ENCODE measurements around the gene OR9G4. TPM values are rescaled to one million over a fixed set of nuclear protein-coding genes. Genes with fewer than 3 reads are reported as not detected.

Gene OR9G4
- total RNA-seq, 4 donors from 2014 or later: not detected

- TF ChIP-seq, protein P1, sequence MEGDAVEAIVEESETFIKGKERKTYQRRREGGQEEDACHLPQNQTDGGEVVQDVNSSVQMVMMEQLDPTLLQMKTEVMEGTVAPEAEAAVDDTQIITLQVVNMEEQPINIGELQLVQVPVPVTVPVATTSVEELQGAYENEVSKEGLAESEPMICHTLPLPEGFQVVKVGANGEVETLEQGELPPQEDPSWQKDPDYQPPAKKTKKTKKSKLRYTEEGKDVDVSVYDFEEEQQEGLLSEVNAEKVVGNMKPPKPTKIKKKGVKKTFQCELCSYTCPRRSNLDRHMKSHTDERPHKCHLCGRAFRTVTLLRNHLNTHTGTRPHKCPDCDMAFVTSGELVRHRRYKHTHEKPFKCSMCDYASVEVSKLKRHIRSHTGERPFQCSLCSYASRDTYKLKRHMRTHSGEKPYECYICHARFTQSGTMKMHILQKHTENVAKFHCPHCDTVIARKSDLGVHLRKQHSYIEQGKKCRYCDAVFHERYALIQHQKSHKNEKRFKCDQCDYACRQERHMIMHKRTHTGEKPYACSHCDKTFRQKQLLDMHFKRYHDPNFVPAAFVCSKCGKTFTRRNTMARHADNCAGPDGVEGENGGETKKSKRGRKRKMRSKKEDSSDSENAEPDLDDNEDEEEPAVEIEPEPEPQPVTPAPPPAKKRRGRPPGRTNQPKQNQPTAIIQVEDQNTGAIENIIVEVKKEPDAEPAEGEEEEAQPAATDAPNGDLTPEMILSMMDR (IDR thresholded peaks at IDR 0.05; ENCODE audit: low read depth): no peak
Measured at GRCh38 chr11:56700914-56701485, 47.5 kb downstream of the OR9G4 start.

DNA sequence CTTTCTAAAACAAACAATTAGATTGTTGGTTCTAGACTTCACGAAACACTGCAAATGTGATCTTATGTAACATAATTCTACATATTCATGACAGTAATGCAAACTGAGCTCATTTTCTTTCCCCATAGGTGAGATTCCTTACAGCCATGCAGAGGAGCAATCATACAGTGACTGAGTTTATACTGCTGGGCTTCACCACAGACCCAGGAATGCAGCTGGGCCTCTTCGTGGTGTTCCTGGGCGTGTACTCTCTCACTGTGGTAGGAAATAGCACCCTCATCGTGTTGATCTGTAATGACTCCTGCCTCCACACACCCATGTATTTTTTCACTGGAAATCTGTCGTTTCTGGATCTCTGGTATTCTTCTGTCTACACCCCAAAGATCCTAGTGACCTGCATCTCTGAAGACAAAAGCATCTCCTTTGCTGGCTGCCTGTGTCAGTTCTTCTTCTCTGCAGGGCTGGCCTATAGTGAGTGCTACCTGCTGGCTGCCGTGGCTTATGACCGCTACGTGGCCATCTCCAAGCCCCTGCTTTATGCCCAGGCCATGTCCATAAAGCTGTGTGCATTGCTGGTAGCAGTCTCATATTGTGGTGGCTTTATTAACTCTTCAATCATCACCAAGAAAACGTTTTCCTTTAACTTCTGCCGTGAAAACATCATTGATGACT is 48.1 kb downstream of the OR9G4 start:
- TF ChIP-seq, protein P1 (IDR thresholded peaks at IDR 0.05; ENCODE audit: low read depth): no peak

DNA sequence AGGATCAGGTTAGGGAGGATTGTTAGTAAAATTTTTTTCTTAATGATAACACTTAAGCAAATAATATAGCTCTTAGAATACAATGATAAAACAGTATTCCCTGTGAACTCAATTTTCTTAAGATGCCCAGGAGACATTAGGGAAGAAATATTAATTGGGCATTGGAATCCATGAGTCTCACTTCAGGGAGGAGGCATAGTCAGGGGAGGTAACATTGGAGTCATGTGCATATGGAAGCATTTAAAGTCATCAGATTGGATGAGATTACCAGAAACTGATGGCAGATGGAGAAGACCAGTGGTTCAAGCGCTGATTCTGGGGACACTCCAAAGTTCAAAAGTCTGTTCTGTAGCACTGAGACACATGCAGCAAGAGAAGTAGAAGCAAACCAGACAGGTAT is 49.7 kb downstream of the OR9G4 start, which contains the start of gene OR9G1:
Gene OR9G1, plus strand, starts transcription at position 301 of the 400 bp plus-strand sequence. CDS start 1,293 bp downstream, outside the sequence.
- TF ChIP-seq, protein P1 (IDR thresholded peaks at IDR 0.05; ENCODE audit: low read depth): no peak

GRCh38 chr11:56693428-56693827 is 55.1 kb downstream of the OR9G4 start:
- TF ChIP-seq, protein P1 (IDR thresholded peaks at IDR 0.05; ENCODE audit: low read depth): no peak

Small RNAs within 50 kb of the gene (small RNA-seq; reads per million reads assigned to genes)
- gene AP001803.1: not detected
- not detected for gene MIR6128

Other genes starting within 250 kb of the OR9G4 start
- not detected for gene OR5M11, start 205.4 kb downstream of the OR9G4 start, total RNA-seq
- not detected for gene OR5M10, start 171.0 kb downstream of the OR9G4 start, total RNA-seq
- gene OR5M1, start 133.8 kb downstream of the OR9G4 start, total RNA-seq: not detected
- gene OR5AP2, start 106.3 kb downstream of the OR9G4 start, total RNA-seq: not detected
- not detected for gene OR5AR1, start 85.0 kb downstream of the OR9G4 start, total RNA-seq
- not detected for gene OR9G1, start 49.6 kb downstream of the OR9G4 start, total RNA-seq
- gene OR5AK2, start 240.2 kb upstream of the OR9G4 start, total RNA-seq: not detected

All from subcutaneous adipose tissue (tissue), 4 donors.